Keratinocyte (primary cell): ENCODE results near the gene ZBTB20.

Experiments
- CTCF ChIP-seq, 3 experiments: IDR thresholded peaks in 1 of 3; conservative IDR thresholded peaks in 1 of 3; optimal IDR thresholded peaks in 1 of 3; 2 replicates in 2 of 3; 3 replicates in 1 of 3; pipeline versions ENCODE3 to v1.5.1; 2011; ENCODE audit warnings: low read length in 3 of 3, mild to moderate bottlenecking in 3 of 3, moderate library complexity in 2 of 3, control low read depth in 1 of 3, inconsistent platforms in 1 of 3; ENCODE audit not compliant: insufficient read depth in 2 of 3; ENCODE audit errors: extremely low read depth in 1 of 3
- EZH2 ChIP-seq: IDR thresholded peaks from one replicate; pipeline ENCODE4 v1.6.1; 2012; ENCODE audit warnings: inconsistent platforms, mild to moderate bottlenecking, low read length, moderate library complexity

GRCh38 chr3:114565216-114565615 is 581.9 kb downstream of the ZBTB20 start:
- no peak for TF ChIP-seq CTCF (optimal IDR thresholded peaks at IDR 0.05 in 1 of 3, IDR thresholded peaks at IDR 0.05 in 1 of 3, conservative IDR thresholded peaks at IDR 0.05 in 1 of 3; ENCODE audit: extremely low read depth in 1 of 3, insufficient read depth in 2 of 3, low read length in 3 of 3)
- TF ChIP-seq EZH2, result no peak
